Vagina (tissue), 2 donors: ENCODE results near the gene CCDC159. TPM values are rescaled to one million over a fixed set of nuclear protein-coding genes. Genes with fewer than 3 reads are reported as not detected.
A peak's percentile ranks its signal among the peaks of the same experiment; 100 is the strongest.
"Not testable (repeated sequence)": the region's sequence is repeated elsewhere in the genome, so short reads cannot be mapped to it uniquely, and the experiment has no call there.

ENCODE experiments used
- DNase-seq, 2 donors: peaks; one replicate each; pipeline ENCODE4 v3.0.0-alpha.2; 2017; ENCODE audit errors: extremely low spot score in 2 of 2
- H3K27ac ChIP-seq: fragments of 200-600 bp; sonication (generic); one replicate; pipeline ENCODE4 v1.5.1; 2019
- H3K27me3 ChIP-seq: fragments of 200-600 bp; sonication (generic); one replicate; pipeline ENCODE4 v1.5.1; 2019
- H3K36me3 ChIP-seq, 2 donors: fragments of 200-600 bp; sonication (generic); one replicate each; pipeline ENCODE4 v1.5.1; 2017 to 2019
- H3K4me1 ChIP-seq: fragments of 200-600 bp; sonication (generic); one replicate; pipeline ENCODE4 v1.5.1; 2019
- H3K4me3 ChIP-seq, 2 donors: fragments of 200-600 bp; sonication (generic); 1 replicate in 1 of 2; 2 replicates in 1 of 2; pipeline ENCODE4 v1.5.1; 2016 to 2019
- H3K9me3 ChIP-seq: fragments of 200-600 bp; sonication (generic); one replicate; pipeline ENCODE4 v1.5.1; 2019
- CTCF ChIP-seq, 3 experiments: fragments of 450-650 bp in 2 of 3; fragments of 200-600 bp in 1 of 3; sonication (generic) in 1 of 3; IDR thresholded peaks; one replicate each; pipeline ENCODE4 v1.5.1; 2017 to 2019; ENCODE audit warnings: antibody characterized with exemption in 3 of 3, mild to moderate bottlenecking in 2 of 3, moderate library complexity in 2 of 3
- POLR2A ChIP-seq, 2 donors: fragments of 450-650 bp; IDR thresholded peaks; one replicate each; pipeline ENCODE4 v1.6.1; 2017; ENCODE audit warnings: antibody characterized with exemption in 2 of 2, mild to moderate bottlenecking in 2 of 2, moderate library complexity in 2 of 2
- POLR2AphosphoS5 ChIP-seq, 2 donors: sonication (generic); formaldehyde crosslinking; IDR thresholded peaks; one replicate each; pipeline ENCODE4 v1.9.0; 2017; ENCODE audit warnings: antibody characterized with exemption in 2 of 2, mild to moderate bottlenecking in 2 of 2, low read depth in 1 of 2; ENCODE audit not compliant: insufficient read depth in 1 of 2
- intact Hi-C: fragments of 100-400 bp; cut with DNase I; formaldehyde crosslinking; loops from one replicate; pipeline ENCODE4 v1.15.1; 2023
- total RNA-seq: library from RNA; depleted of rRNA; stranded (reverse); fragments of >200 nt; gene quantifications from one replicate; pipeline ENCODE4 v1.2.3, GENCODE V29; 2016

Gene CCDC159, protein sequence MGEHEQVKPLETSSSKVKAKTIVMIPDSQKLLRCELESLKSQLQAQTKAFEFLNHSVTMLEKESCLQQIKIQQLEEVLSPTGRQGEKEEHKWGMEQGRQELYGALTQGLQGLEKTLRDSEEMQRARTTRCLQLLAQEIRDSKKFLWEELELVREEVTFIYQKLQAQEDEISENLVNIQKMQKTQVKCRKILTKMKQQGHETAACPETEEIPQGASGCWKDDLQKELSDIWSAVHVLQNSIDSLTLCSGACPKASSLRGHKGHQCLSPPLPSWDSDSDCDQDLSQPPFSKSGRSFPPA
- 24.1 TPM for total RNA-seq

DNA sequence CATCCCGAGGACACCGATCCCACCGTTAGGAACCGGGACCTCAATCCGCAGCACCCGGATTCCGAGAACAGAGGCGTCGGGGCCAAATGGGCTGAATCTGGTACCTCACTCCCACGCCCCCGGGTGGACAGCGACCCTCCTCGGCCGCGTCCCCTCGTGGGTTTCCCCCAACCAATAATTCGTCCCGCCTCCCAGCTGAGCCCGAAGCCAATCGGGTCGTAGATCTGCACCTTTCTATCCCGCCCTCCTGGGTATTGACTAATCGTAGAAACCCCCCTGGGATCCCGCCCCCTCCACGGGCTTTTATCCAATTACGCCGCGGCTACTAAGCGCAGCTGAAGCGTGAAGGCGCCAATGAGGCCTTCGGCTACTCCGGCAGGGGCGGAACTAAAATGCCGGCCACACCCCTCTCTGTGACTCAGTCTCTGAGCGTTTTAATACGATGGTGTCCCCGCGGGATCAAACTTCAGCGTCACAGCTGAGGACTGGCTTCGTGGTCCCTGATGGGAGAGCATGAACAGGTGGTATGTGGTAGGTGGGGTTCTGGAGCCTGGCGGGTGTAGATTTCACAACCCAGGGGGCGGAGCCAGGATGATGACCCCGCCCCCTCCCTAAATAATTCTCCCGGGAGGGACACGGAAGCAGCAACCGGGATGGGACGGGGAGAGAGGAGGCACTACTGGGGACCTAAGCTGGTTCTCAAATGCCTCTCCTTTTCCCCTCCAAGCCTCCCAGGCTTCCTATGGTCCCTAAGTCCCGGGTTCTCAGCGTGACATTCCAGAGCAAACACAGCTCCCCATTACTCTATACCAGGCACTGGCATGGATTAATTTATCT lies at the start of gene CCDC159, which contains the start of gene TMEM205:
TSS of gene CCDC159 (plus strand) at position 416 of the 837 bp plus-strand sequence. CDS start at position 504, 88 bp downstream.
TSS of gene TMEM205 (minus strand) at position 165 of the 837 bp plus-strand sequence. CDS start 649 bp downstream, outside the sequence.
- Histone ChIP-seq H3K9me3 (no peaks in the 10 kb centered on the region), H3K27ac (peak within 1 kb of the TSS; percentile 76), H3K36me3 (no peaks in the 10 kb centered on the region), H3K4me3 (peak within 1 kb of the TSS; percentile 60 to 86), H3K4me1 (peaks cover 35% of the 10 kb centered on the region), H3K27me3 (no peaks in the 10 kb centered on the region)
- intact Hi-C loops, result loop anchor here (10.0 kb wide), 1 partner anchor 1548 kb away; the partner anchor contains the start of gene GCDH
- DNase-seq, result peak in 1 of 2 donors; percentile 100
- peak in 1 of 3 experiments; percentile 10 for TF ChIP-seq CTCF (IDR thresholded peaks at IDR 0.05)
- peak; percentile 93 to 96 for TF ChIP-seq POLR2AphosphoS5 (IDR thresholded peaks at IDR 0.05; ENCODE audit: insufficient read depth in 1 of 2, low read depth in 1 of 2)
- TF ChIP-seq POLR2A (IDR thresholded peaks at IDR 0.05), result peak in 1 of 2 donors; percentile 80

DNA sequence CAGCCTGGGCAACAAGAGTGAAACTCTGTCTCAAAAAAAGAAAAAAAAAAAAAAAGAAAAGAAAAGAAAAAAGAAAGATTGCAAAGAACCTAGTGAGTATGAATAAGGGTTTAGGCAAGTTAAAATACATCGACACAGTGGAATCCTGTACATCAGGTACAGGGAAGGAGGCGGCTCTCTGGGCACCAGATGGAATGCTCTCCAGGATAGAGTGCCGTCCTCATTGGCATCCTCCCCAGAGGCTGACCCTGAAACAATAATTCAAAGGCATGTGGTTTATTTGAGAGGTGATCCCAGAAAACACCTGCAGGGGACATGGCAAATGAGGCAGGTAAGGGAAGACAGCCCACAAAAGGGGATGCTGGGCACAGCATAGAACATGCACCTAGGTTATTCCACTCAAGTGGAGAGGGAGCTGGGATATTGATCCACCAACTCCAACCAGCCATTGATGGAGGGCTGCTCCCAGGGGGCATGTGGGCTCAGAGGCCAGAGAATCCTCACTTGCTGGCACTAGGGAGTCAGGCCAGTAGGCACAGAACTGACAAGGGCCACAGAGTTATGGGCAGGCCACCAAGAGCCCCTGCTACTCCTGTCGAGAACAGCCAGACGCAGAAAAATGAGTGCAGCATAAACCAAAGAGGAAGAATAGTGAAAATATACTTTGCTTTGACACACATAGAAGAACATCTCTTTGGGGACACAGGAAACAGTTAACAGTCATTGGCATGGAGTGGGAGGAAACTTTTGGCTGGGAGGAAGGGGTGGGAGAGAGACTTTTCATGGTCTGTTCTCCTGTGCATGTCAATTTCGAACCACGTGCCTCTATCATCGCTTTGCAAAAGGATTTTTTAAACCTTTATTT lies 46.1 kb upstream of the CCDC159 start:
- Histone ChIP-seq H3K4me3 (no peak overlapping the region), H3K4me1 (peaks cover 12% of the 10 kb centered on the region), H3K36me3 (no peaks in the 10 kb centered on the region), H3K27ac (no peak overlapping the region), H3K27me3 (no peaks in the 10 kb centered on the region), H3K9me3 (no peaks in the 10 kb centered on the region)
- no peak for TF ChIP-seq POLR2A (IDR thresholded peaks at IDR 0.05)
- no peak for DNase-seq
- intact Hi-C loops, result loop anchor here (10.0 kb wide), 2 partner anchors 155 to 185 kb away; partner anchors contain the start of gene ELAVL3

GRCh38 chr19:11300811-11301120 lies 45.6 kb upstream of the CCDC159 start:
- no peaks in the 10 kb centered on the region for H3K27me3 ChIP-seq

DNA sequence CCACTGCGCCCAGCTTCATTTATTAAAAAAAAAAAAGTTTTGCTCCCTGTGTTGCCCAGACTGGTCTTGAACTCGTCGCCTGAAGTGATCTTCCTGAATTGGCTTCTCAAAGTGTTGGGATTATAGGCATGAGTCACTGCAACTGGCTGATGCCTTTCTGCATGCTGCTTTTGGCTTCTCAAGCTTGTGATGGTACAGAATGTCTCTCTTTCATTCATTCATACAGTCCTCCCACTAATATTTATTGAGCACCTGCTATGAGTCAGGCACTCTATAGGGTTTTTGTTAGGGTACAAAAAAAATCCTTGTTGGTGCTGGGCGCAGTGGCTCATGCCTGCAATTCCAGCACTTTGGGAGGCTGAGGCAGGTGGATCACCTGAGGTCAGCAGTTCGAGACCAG lies 41.4 kb upstream of the CCDC159 start:
- Histone ChIP-seq H3K4me3 (no peak overlapping the region), H3K9me3 (no peaks in the 10 kb centered on the region), H3K27ac (no peak overlapping the region), H3K27me3 (no peaks in the 10 kb centered on the region), H3K36me3 (no peaks in the 10 kb centered on the region), H3K4me1 (no peaks in the 10 kb centered on the region)
- DNase-seq, result no peak
- intact Hi-C loops, result no loop called here
- TF ChIP-seq POLR2A (IDR thresholded peaks at IDR 0.05) (no peak), CTCF (IDR thresholded peaks at IDR 0.05) (no peak), POLR2AphosphoS5 (IDR thresholded peaks at IDR 0.05; ENCODE audit: insufficient read depth in 1 of 2, low read depth in 1 of 2) (no peak)

More at GRCh38 chr19:11300811-11301120, 45.6 kb upstream of the CCDC159 start:
- H3K27ac ChIP-seq, result no peak overlapping the region
- intact Hi-C loops, result no loop called here
- no peak for TF ChIP-seq POLR2AphosphoS5 (IDR thresholded peaks at IDR 0.05; ENCODE audit: insufficient read depth in 1 of 2, low read depth in 1 of 2)
- H3K9me3 ChIP-seq, result no peaks in the 10 kb centered on the region
- no peak for DNase-seq
- H3K36me3 ChIP-seq, result no peaks in the 10 kb centered on the region
- peaks cover 12% of the 10 kb centered on the region for H3K4me1 ChIP-seq
- H3K4me3 ChIP-seq, result no peak overlapping the region

- H3K4me3 ChIP-seq, result no peak overlapping the region
- intact Hi-C loops, result no loop called here
- no peak for DNase-seq
- no peaks in the 10 kb centered on the region for H3K36me3 ChIP-seq
- H3K27me3 ChIP-seq, result no peaks in the 10 kb centered on the region
- no peak overlapping the region for H3K27ac ChIP-seq
- no peak for TF ChIP-seq POLR2A (IDR thresholded peaks at IDR 0.05)
- no peak for TF ChIP-seq POLR2AphosphoS5 (IDR thresholded peaks at IDR 0.05; ENCODE audit: insufficient read depth in 1 of 2, low read depth in 1 of 2)
- no peak for TF ChIP-seq CTCF (IDR thresholded peaks at IDR 0.05)
- H3K9me3 ChIP-seq, result no peaks in the 10 kb centered on the region
- H3K4me1 ChIP-seq, result no peaks in the 10 kb centered on the region
These were observed 40.0 kb upstream of the CCDC159 start for GRCh38 chr19:11306337-11306736.

GRCh38 chr19:11320278-11320995 lies 25.9 kb upstream of the CCDC159 start:
- Histone ChIP-seq H3K4me1 (peaks cover 26% of the 10 kb centered on the region), H3K36me3 (peaks cover 0 to 10% of the 10 kb centered on the region in 2 donors)
- H3K27me3 ChIP-seq, intact Hi-C loops, H3K9me3 ChIP-seq, H3K4me3 ChIP-seq, H3K27ac ChIP-seq, DNase-seq: not testable (repeated sequence)
